ENCODE data around the gene FAM171A2.
A peak's percentile ranks its signal among the peaks of the same experiment; 100 is the strongest.
"Not testable (repeated sequence)": the region's sequence is repeated elsewhere in the genome, so short reads cannot be mapped to it uniquely, and the experiment has no call there.

Gene FAM171A2

DNA sequence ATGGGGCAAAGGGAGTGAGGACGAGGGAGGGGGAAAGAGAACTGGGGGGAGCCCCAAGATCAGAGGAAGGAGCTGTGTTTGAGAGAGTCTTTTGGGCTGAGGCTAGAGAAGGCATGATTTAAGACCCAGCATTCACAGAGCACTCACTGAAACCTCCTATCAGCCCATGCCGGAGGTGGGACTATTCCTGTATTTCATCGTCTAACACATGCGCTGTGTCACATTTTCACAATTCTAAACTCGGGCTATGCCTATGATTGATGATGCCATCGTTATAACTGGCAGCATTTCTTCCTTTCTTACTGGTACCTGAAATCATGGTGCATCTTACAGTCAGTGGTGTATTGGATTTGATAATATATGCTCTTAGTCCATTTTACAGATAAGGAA lies 3.5 kb downstream of the FAM171A2 start:
- DNase-seq = no peak

DNA sequence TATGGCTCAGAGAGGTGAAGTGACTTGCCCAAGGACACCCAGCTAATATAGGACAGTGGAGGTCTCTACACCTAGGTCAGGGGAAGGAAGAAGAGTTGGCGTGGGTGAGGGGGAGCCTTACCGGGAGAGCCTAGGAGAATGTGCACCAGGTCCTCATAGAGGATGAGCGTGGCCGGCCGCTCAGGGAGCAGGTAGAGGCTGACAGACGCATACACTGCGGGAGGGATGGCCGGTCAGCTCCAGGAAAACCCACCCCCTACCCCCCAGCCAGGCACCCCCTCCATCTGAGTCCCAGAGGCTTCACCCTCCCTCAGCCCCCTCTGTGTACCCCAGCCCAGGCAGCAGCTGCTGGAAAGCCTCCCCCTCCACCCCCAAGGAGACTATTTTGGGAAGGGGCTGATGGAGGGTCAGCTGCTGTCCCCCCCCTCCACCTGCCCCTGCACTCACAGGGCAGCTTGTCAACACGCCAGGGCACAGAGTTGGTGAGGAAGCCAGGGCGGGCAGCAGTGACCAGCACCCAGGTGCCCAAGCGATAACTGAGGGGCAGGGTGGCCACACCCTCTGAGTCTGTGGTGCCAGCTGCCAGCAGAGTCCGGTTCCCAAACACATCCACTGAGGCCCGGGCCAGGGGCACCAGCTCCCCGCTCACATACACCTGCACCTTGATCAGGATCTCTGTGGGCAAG lies 4.1 kb downstream of the FAM171A2 start:
- DNase-seq = peak; percentile 62

DNA sequence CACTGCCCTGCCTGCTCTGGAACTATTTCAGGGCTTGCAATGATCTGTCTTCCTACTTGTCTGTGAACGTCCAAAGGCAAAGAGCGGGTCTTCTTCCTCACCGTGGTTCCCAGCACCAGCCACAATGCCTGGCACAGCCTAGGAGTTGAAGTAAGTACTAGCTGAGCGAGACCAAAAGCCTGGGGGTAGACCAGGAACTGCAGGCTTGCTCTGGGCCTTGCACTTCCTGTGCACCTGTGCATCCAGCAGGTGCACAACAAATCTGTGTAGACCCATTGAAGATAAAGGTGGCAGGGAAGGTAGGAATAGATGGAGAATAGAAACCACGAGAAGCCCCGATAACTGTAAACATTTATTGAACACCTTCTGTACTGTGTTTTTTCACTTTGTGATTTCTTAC lies 4.6 kb downstream of the FAM171A2 start:
- DNase-seq = no peak

GRCh38 chr17:44358066-44358465 lies 5.6 kb downstream of the FAM171A2 start:
- DNase-seq = no peak

DNA sequence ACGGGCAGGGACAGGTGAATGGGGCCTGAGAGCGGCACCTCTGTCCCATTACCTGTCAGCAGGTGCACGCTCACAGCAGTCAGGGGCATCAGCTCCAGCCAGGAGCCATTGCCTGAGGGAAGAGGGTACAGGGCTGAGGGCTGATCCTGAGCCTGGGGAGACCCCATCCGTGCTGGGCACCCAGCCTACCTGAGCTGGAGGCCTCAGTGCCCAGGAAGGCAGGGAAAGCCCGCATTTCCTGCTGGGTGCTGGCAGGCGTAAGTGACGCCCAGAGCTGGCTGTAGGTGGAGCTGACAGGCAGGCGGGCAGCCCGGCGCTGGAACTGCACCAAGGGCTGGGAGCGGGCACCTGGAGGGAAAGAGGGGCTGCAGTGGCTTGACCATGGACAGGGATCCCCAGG lies 7.4 kb downstream of the FAM171A2 start:
- DNase-seq = no peak

DNA sequence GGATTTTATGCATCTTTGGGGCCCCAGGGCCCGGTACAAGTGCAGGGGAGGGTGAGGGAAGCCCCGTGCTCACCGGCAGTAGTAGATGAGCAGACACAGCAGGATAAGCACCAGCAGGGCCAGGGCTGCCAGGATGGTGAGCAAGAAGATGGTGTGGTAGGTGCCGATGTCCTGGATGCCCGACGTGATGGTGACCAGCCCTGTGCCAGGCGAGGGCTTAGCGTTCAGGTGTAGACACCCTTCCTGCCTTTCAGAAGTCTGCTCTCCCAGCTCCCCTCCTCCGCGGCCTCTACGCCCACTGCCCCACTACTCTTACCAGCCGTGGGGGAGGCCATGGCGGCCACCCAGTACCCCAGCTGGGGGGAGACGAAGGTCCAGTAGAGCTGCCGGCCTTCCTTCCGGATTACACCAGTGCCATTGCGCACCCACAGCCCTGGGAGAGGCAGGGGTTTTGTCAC lies 8.0 kb downstream of the FAM171A2 start:
- no peak for DNase-seq

GRCh38 chr17:44354582-44355561 lies 8.8 kb downstream of the FAM171A2 start:
- DNase-seq = peak; percentile 69

DNA sequence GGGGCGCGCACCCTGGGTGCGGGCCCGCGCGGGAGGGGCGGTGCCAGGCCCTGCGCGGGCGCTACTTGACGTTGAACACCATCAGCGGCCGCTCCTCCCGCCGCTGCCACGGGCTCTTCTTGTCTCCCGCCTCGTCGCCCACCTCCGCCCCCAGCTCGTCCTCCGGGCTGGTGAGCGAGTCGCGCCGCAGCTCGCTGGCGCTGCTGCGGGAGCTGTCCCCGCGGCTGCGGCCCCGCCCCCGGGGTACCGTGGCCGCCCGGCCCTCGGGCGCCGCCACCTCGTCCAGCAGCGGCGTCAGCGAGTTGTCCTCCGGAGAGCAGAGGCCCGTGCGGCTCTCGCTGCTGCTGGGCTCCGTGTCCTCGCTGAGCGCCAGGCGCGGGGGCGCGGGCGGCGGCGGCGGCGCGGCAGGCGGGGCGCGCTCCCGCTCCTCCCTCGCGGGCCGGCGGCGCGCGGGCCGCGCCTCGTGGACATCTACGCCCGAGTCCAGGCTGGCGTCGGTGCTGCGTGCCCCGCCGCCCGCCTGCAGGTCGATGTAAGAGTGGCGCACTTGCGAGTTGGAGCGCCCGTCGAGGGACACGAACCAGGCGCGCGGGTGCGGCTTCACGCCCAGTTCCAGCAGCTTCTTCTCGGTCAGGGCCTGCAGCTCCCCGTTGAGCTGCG lies 9.9 kb downstream of the FAM171A2 start:
- DNase-seq = peak; percentile 54

- peak; percentile 54 for DNase-seq
Observed at GRCh38 chr17:44352828-44353671, 10.6 kb downstream of the FAM171A2 start.

- no peak for DNase-seq
Observed at GRCh38 chr17:44351961-44352827, 11.5 kb downstream of the FAM171A2 start.

GRCh38 chr17:44351464-44351863 lies 12.2 kb downstream of the FAM171A2 start:
- no peak for DNase-seq

GRCh38 chr17:44350733-44351226 lies 12.9 kb downstream of the FAM171A2 start:
- DNase-seq = peak; percentile 73

DNA sequence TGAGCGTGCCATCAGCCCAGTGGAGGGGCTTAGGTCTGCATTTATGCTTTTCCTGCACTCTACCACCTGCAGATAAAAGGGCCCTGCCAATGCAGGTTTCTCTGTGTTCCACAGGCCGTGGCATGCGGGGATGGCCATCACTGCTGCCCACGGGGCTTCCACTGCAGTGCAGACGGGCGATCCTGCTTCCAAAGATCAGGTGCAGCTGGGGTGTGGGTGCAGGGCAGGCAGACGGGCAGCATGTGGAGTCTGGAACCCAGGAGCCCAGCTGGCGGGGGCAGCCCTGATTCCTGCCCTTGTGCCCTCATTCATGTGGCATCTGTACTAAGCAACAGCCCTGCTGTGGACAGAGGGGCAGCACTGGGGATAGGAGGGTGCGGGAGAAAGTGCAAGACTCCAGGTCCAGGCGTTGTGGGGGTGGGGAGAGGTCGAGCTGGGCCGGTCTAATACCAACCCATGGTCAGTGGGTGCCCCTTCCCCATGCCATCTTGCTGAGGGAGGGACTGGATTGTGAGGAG lies 14.0 kb downstream of the FAM171A2 start:
- no peak for DNase-seq

DNA sequence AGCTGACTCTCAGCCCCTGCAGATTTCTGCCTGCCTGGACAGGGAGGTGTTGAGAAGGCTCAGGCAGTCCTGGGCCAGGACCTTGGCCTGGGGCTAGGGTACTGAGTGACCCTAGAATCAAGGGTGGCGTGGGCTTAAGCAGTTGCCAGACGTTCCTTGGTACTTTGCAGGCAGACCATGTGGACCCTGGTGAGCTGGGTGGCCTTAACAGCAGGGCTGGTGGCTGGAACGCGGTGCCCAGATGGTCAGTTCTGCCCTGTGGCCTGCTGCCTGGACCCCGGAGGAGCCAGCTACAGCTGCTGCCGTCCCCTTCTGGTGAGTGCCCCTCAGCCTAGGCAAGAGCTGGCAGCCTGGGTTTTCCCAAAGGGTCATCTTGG lies 14.7 kb downstream of the FAM171A2 start:
- DNase-seq = no peak

- no peak for DNase-seq
Observed at GRCh38 chr17:44348234-44348987, 15.2 kb downstream of the FAM171A2 start.

GRCh38 chr17:44347206-44348055 lies 16.2 kb downstream of the FAM171A2 start:
- DNase-seq = not testable (repeated sequence)

- no peak for DNase-seq
Observed at GRCh38 chr17:44346064-44346844, 17.4 kb downstream of the FAM171A2 start.

DNA sequence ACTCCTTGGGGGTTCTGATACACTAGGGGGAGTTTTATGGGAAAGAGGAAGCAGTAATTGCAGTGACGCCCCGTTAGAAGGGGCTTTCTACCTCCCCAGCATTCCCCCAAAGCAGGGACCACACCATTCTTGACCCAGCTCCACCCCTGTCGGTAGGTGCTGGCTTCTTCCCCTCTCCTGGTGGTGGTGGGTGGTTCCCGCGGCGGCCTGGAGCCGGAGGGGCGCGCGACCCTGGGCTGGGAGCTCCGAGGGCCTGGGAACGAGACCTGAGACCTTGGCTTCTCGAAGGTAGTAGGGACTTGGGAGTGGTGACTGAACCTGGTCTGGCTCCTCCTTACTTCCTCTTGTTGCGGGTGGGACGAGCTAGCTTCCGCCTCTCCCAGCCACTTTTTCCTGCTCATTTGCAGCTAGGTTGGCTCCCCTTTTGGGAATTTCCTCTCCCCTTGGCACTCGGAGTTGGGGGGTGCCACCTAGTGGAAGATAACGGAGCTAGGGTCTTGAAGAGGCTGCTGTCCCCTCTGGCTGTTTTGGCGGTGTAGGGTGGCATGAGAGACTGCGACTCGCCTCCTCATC lies 18.1 kb downstream of the FAM171A2 start:
- peak; percentile 73 for DNase-seq

Measured in femur (tissue), 1 donor.